IMR-90 (cell line): ENCODE data around the gene CCN6. TPM values are rescaled to one million over a fixed set of nuclear protein-coding genes. Genes with fewer than 3 reads are reported as not detected.

Source experiments
- ATAC-seq: fragments of 200-7000 bp; cut with Tn5 transposase; 2 replicates; pipeline ENCODE4 v1.9.1; 2020; ENCODE audit warnings: low read depth, mild to moderate bottlenecking, moderate library complexity
- BruUV-seq: library from RNA; stranded (reverse); fragments of 400-500 nt; replicated peaks from 2 replicates; lab custom pipeline; 2021; lab: Mats Ljungman, UMichigan
- CTCF ChIA-PET: fragments of 300-600 bp; formaldehyde crosslinking; extraction: SDS; loops from one replicate; lab custom pipeline; 2021; ENCODE audit warnings: antibody characterized with exemption; lab: Yijun Ruan, JAX
- POLR2A ChIA-PET: fragments of 300-600 bp; sonication (Branson Sonifier 250); formaldehyde crosslinking; loops from one replicate; lab custom pipeline; 2022; ENCODE audit warnings: antibody characterized with exemption; ENCODE audit not compliant: unreplicated experiment; lab: Charles Lee
- DNase-seq: peaks from one replicate; pipeline ENCODE4 v3.0.0; 2013
- H2AFZ ChIP-seq: replicated peaks from 2 replicates; pipeline ENCODE3; 2013; ENCODE audit warnings: low read length, mild to moderate bottlenecking; ENCODE audit not compliant: poor library complexity
- H2AK5ac ChIP-seq: 2 replicates; pipeline ENCODE4 v1.6.1; 2013; ENCODE audit warnings: low read depth, low read length, inconsistent platforms
- H2AK9ac ChIP-seq: replicated peaks from 2 replicates; pipeline ENCODE3; 2013; ENCODE audit warnings: mild to moderate bottlenecking, low read depth, low read length, moderate library complexity; ENCODE audit not compliant: poor library complexity
- H2BK120ac ChIP-seq: 2 replicates; pipeline ENCODE4 v1.6.1; 2013; ENCODE audit warnings: low read depth, low read length, inconsistent platforms
- H2BK15ac ChIP-seq: 3 replicates; pipeline ENCODE4 v1.6.1; 2013; ENCODE audit warnings: low read depth, low read length, inconsistent platforms
- H2BK20ac ChIP-seq: 2 replicates; pipeline ENCODE4 v1.6.1; 2013; ENCODE audit warnings: low read depth, mild to moderate bottlenecking, inconsistent platforms, low read length, moderate library complexity
- H2BK5ac ChIP-seq: 2 replicates; pipeline ENCODE4 v1.6.1; 2013; ENCODE audit warnings: mild to moderate bottlenecking, low read depth, low read length, inconsistent platforms; ENCODE audit not compliant: poor library complexity, severe bottlenecking
- H3K14ac ChIP-seq: replicated peaks from 2 replicates; pipeline ENCODE4 v1.6.1; 2013; ENCODE audit warnings: low read depth, low read length, inconsistent platforms
- H3K18ac ChIP-seq: 2 replicates; pipeline ENCODE4 v1.6.1; 2013; ENCODE audit warnings: low read depth, low read length, control low read depth
- H3K23ac ChIP-seq: 2 replicates; pipeline ENCODE4 v1.6.1; 2013; ENCODE audit warnings: low read depth, low read length, inconsistent platforms
- H3K27ac ChIP-seq: 2 replicates; pipeline ENCODE4 v1.5.1; 2013; ENCODE audit warnings: mild to moderate bottlenecking, control low read depth, low read length; ENCODE audit not compliant: insufficient read depth
- H3K27me3 ChIP-seq: 2 replicates; pipeline ENCODE4 v1.6.1; 2013; ENCODE audit warnings: low read length; ENCODE audit not compliant: control insufficient read depth, insufficient read depth
- H3K36me3 ChIP-seq: 2 replicates; pipeline ENCODE4 v1.6.1; 2013; ENCODE audit warnings: low read length, mixed read lengths; ENCODE audit not compliant: control insufficient read depth, insufficient read depth
- H3K4ac ChIP-seq: 2 replicates; pipeline ENCODE4 v1.6.1; 2013; ENCODE audit warnings: low read depth, low read length, inconsistent platforms
- H3K4me1 ChIP-seq: 2 replicates; pipeline ENCODE4 v1.6.1; 2013; ENCODE audit warnings: low read length, mixed read lengths; ENCODE audit not compliant: control insufficient read depth, insufficient read depth
- H3K4me2 ChIP-seq: 2 replicates; pipeline ENCODE4 v1.6.1; 2013; ENCODE audit warnings: low read depth, mild to moderate bottlenecking, control low read depth, low read length, moderate library complexity
- H3K4me3 ChIP-seq: 2 replicates; pipeline ENCODE4 v1.5.1; 2013; ENCODE audit warnings: low read depth, mild to moderate bottlenecking, control low read depth, low read length, moderate library complexity; ENCODE audit not compliant: insufficient read depth
- H3K56ac ChIP-seq: 2 replicates; pipeline ENCODE4 v1.6.1; 2013; ENCODE audit warnings: low read length, inconsistent platforms; ENCODE audit not compliant: insufficient read depth; ENCODE audit errors: extremely low read depth
- H3K79me1 ChIP-seq, 2 experiments: 2 replicates each; pipeline ENCODE4 v1.6.1; 2013; ENCODE audit warnings: low read length in 2 of 2, inconsistent platforms in 1 of 2, low read depth in 1 of 2
- H3K9ac ChIP-seq: 2 replicates; pipeline ENCODE4 v1.6.1; 2013; ENCODE audit warnings: low read depth, low read length, control low read depth
- H3K9me1 ChIP-seq: 2 replicates; pipeline ENCODE4 v1.6.1; 2013; ENCODE audit warnings: low read length, inconsistent platforms; ENCODE audit not compliant: insufficient read depth
- H3K9me3 ChIP-seq: 2 replicates; pipeline ENCODE4 v1.6.1; 2013; ENCODE audit warnings: low read length; ENCODE audit not compliant: control insufficient read depth, insufficient read depth
- H4K20me1 ChIP-seq: 2 replicates; pipeline ENCODE4 v1.6.1; 2013; ENCODE audit warnings: low read length, inconsistent platforms; ENCODE audit not compliant: insufficient read depth
- H4K5ac ChIP-seq: 2 replicates; pipeline ENCODE4 v1.6.1; 2013; ENCODE audit warnings: mild to moderate bottlenecking, low read depth, low read length, control low read depth
- H4K8ac ChIP-seq, 2 experiments: 2 replicates each; pipeline ENCODE4 v1.6.1; 2013; ENCODE audit warnings: low read depth in 2 of 2, low read length in 2 of 2, control low read depth in 1 of 2, inconsistent platforms in 1 of 2
- H4K91ac ChIP-seq: 2 replicates; pipeline ENCODE4 v1.6.1; 2013; ENCODE audit warnings: low read depth, low read length, inconsistent platforms; ENCODE audit not compliant: insufficient read depth
- MAFK ChIP-seq: IDR thresholded peaks from 2 replicates; pipeline ENCODE4 v1.6.1; 2012; ENCODE audit warnings: low read depth, low read length, improper control_type of control experiment
- MAZ ChIP-seq: IDR thresholded peaks from 2 replicates; pipeline ENCODE4 v1.6.1; 2012; ENCODE audit warnings: low read depth, mild to moderate bottlenecking, low read length, improper control_type of control experiment, moderate library complexity, borderline replicate concordance
- MXI1 ChIP-seq: IDR thresholded peaks from 2 replicates; pipeline ENCODE4 v1.6.1; 2012; ENCODE audit warnings: low read depth, mild to moderate bottlenecking, low read length, moderate library complexity, borderline replicate concordance
- RFX5 ChIP-seq: IDR thresholded peaks from 2 replicates; pipeline ENCODE4 v1.8.0; 2012; ENCODE audit warnings: low read depth, mild to moderate bottlenecking, low read length, moderate library complexity
- SMC3 ChIP-seq: fragments of 150-350 bp; IDR thresholded peaks from 2 replicates; pipeline ENCODE4 v1.6.1; 2016; ENCODE audit warnings: low read depth, mild to moderate bottlenecking, antibody characterized with exemption, low read length, moderate library complexity
- WGBS, 2 experiments: methylation state at CpG; one replicate each; pipeline versions ENCODE4 v1.1.5 to v1.1.7; 2013; ENCODE audit warnings: missing lambda C conversion rate in 2 of 2; ENCODE audit not compliant: insufficient read length in 1 of 2; ENCODE audit errors: extremely low coverage in 2 of 2; 5-methylcytosine and 5-hydroxymethylcytosine counted together
- dilution Hi-C: fragments of 300-500 bp; cut with HindIII; formaldehyde crosslinking; loops from one replicate; pipeline ENCODE4 v1.14.3; 2018; ENCODE audit warnings: low sequenced_read_pairs; ENCODE audit not compliant: unreplicated experiment
- in situ Hi-C: fragments of 300-500 bp; cut with MboI; formaldehyde crosslinking; loops from 3 replicates; pipeline ENCODE4 v1.14.3; 2019; ENCODE audit warnings: low sequenced_read_pairs, inconsistent platforms, mixed read lengths
- intact Hi-C: fragments of 100-400 bp; cut with micrococcal nuclease; formaldehyde crosslinking; loops from 2 replicates; pipeline ENCODE4 v1.10.0; 2022
- polyA plus RNA-seq, 3 experiments: library from polyadenylated mRNA; depleted of rRNA; stranded (reverse); fragments of >200 nt; gene quantifications; 2 replicates each; pipeline ENCODE4 v1.2.3, GENCODE V29; 2012; ENCODE audit warnings: low replicate concordance in 1 of 3
- total RNA-seq: library from RNA; depleted of rRNA; stranded (reverse); fragments of >200 nt; gene quantifications from 2 replicates; pipeline ENCODE4 v1.2.3, GENCODE V29; 2012
- TF ChIP-seq, protein P1 (sequence below): conservative IDR thresholded peaks from 2 replicates; pipeline ENCODE4 v1.5.1; 2012; ENCODE audit warnings: mild to moderate bottlenecking, low read depth, low read length, improper control_type of control experiment

The CCN6 gene
- total and polyA plus RNA-seq, 2 of the 4 experiments (the other 2 are of a cell fraction) = not detected

DNA sequence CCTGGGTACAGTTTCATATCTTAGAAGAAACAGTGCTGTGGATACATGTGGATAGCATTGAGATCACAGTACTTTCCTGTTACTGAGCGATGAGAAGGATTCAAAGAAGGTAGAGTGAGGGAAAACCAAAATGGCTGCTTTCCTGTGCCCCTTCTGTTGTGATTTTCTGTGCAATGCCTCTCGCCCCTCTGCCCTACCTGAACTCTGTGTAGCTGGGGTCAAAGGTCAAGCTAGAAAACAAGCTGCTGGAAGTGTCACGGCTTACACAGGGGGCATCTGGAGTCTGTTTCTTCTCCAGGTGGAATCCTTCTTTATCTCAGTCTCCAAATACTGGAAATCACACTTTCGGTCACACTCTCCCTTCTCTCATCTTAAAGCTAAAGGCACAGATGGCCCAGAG, 27.0 kb upstream of the CCN6 start:
- 0 out of 2 replicates have a peak, but pooled peaks cover 3% of the 10 kb centered on the region for H3K9me1 ChIP-seq
- H2AK9ac ChIP-seq = no peak overlapping the region
- no peak overlapping the region for H3K23ac ChIP-seq
- no peak for DNase-seq
- H3K4me2 ChIP-seq = no peak overlapping the region
- H3K4me1 ChIP-seq = no peaks in the 10 kb centered on the region
- no peak overlapping the region for H4K91ac ChIP-seq
- H3K56ac ChIP-seq = no peak overlapping the region
- no peak overlapping the region for H3K4ac ChIP-seq
- no peak overlapping the region for H3K14ac ChIP-seq
- H3K27me3 ChIP-seq = peaks cover 5% of the 10 kb centered on the region
- no peak for TF ChIP-seq MAFK
- TF ChIP-seq MXI1 = no peak
- TF ChIP-seq RFX5 = no peak
- no peak for TF ChIP-seq MAZ
- no peak for TF ChIP-seq SMC3
- TF ChIP-seq, protein P1, sequence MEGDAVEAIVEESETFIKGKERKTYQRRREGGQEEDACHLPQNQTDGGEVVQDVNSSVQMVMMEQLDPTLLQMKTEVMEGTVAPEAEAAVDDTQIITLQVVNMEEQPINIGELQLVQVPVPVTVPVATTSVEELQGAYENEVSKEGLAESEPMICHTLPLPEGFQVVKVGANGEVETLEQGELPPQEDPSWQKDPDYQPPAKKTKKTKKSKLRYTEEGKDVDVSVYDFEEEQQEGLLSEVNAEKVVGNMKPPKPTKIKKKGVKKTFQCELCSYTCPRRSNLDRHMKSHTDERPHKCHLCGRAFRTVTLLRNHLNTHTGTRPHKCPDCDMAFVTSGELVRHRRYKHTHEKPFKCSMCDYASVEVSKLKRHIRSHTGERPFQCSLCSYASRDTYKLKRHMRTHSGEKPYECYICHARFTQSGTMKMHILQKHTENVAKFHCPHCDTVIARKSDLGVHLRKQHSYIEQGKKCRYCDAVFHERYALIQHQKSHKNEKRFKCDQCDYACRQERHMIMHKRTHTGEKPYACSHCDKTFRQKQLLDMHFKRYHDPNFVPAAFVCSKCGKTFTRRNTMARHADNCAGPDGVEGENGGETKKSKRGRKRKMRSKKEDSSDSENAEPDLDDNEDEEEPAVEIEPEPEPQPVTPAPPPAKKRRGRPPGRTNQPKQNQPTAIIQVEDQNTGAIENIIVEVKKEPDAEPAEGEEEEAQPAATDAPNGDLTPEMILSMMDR = no peak
- dilution Hi-C loops (no loop called here), intact Hi-C loops (no loop called here), in situ Hi-C loops (loop anchor here (25.0 kb wide), 2 partner anchors 665 to 990 kb away; no protein-coding TSS in a partner anchor)
- no peaks in the 10 kb centered on the region for H3K36me3 ChIP-seq
- CTCF ChIA-PET = no interaction called here
- no TSS peak for BruUV-seq
- no peak overlapping the region for H2BK5ac ChIP-seq
- H4K20me1 ChIP-seq = no peaks in the 10 kb centered on the region
- 45% methylated on average over 2 of the region's 4 CpGs; no CpG with 5 or more reads in 1 of the 2 experiments for WGBS, 2 experiments
- H3K18ac ChIP-seq = no peak overlapping the region
- no peak for ATAC-seq
- peaks cover 3% of the 10 kb centered on the region for H3K9me3 ChIP-seq
- no peak overlapping the region for H4K8ac ChIP-seq
- H3K9ac ChIP-seq = no peak overlapping the region
- POLR2A ChIA-PET = no interaction called here
- no peak overlapping the region for H2BK120ac ChIP-seq
- no peak overlapping the region for H2BK20ac ChIP-seq
- no peak overlapping the region for H4K5ac ChIP-seq
- H2AK5ac ChIP-seq = no peak overlapping the region
- no peak overlapping the region for H3K27ac ChIP-seq
- no peaks in the 10 kb centered on the region for H3K79me1 ChIP-seq
- no peak overlapping the region for H2AFZ ChIP-seq
- H2BK15ac ChIP-seq = no peak overlapping the region
- no peak overlapping the region for H3K4me3 ChIP-seq
